ENCODE results near the gene INPP5A. TPM values are rescaled to one million over a fixed set of nuclear protein-coding genes. Genes with fewer than 3 reads are reported as not detected.

Gene INPP5A
- total RNA-seq, 1 experiment from 2014 or later, result 12.3 TPM

DNA sequence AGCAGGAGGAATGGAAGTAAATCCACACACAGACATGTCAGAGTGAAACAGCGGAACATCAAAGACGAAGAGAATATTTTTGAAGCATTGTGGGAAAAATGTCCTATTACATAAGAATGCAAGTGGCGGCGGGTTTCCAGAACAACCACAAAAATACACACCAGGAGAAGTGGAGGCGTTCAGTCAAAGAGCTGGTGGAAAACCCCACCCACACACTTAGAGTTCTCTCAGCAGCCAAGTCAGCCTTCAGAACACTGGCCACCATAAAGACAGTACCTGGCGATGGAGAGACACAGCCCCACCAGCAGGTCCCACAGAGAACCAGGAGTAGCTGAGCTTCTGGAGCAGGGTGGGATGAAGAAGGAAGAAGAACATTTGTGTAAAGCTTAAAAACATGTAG lies 224.7 kb downstream of the INPP5A start (continued):
- TF ChIP-seq, protein P1, sequence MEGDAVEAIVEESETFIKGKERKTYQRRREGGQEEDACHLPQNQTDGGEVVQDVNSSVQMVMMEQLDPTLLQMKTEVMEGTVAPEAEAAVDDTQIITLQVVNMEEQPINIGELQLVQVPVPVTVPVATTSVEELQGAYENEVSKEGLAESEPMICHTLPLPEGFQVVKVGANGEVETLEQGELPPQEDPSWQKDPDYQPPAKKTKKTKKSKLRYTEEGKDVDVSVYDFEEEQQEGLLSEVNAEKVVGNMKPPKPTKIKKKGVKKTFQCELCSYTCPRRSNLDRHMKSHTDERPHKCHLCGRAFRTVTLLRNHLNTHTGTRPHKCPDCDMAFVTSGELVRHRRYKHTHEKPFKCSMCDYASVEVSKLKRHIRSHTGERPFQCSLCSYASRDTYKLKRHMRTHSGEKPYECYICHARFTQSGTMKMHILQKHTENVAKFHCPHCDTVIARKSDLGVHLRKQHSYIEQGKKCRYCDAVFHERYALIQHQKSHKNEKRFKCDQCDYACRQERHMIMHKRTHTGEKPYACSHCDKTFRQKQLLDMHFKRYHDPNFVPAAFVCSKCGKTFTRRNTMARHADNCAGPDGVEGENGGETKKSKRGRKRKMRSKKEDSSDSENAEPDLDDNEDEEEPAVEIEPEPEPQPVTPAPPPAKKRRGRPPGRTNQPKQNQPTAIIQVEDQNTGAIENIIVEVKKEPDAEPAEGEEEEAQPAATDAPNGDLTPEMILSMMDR (IDR thresholded peaks at IDR 0.05 in 2 of 3, conservative IDR thresholded peaks at IDR 0.05 in 1 of 3; ENCODE audit: borderline replicate concordance in 1 of 3, insufficient read depth in 1 of 3, low read depth in 2 of 3, low read length in 2 of 3), result no peak
- no peak for TF ChIP-seq ZNF274 (IDR thresholded peaks at IDR 0.05; ENCODE audit: low read depth, low read length)
- TF ChIP-seq JUND (IDR thresholded peaks at IDR 0.05), result no peak
- TF ChIP-seq, protein P2, sequence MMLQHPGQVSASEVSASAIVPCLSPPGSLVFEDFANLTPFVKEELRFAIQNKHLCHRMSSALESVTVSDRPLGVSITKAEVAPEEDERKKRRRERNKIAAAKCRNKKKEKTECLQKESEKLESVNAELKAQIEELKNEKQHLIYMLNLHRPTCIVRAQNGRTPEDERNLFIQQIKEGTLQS (IDR thresholded peaks at IDR 0.05), result no peak
- no peak for TF ChIP-seq SP1 (IDR thresholded peaks at IDR 0.05; ENCODE audit: low read depth)
- TF ChIP-seq POLR2AphosphoS5 (IDR thresholded peaks at IDR 0.05; ENCODE audit: low read depth, low read length), result no peak
- TF ChIP-seq EGR1 (IDR thresholded peaks at IDR 0.05; ENCODE audit: low read depth), result no peak
- TF ChIP-seq CEBPB (IDR thresholded peaks at IDR 0.05; ENCODE audit: low read depth), result no peak
- TF ChIP-seq, protein P3, sequence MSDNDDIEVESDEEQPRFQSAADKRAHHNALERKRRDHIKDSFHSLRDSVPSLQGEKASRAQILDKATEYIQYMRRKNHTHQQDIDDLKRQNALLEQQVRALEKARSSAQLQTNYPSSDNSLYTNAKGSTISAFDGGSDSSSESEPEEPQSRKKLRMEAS (IDR thresholded peaks at IDR 0.05), result no peak
- TF ChIP-seq EZH2phosphoT487 (IDR thresholded peaks at IDR 0.05; ENCODE audit: borderline replicate concordance), result no peak
- no peak for TF ChIP-seq TCF7L2 (IDR thresholded peaks at IDR 0.05; ENCODE audit: borderline replicate concordance, extremely low read depth, insufficient read depth, insufficient read length)

DNA sequence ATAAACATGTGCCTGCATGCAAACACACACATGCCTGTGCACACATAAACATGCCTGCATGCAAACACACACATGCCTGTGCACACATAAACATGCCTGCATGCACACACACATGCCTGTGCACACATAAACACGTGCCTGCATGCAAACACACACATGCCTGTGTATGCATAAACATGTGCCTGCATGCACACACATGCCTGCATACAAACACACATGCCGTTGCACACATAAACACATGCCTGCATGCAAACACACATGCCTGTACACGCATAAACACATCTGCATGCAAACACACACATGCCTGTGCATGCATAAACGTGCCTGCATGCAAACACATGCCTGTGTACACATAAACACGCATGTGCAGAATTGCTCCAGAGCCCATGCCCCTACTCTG lies 226.0 kb downstream of the INPP5A start:
- H3K9me3 ChIP-seq (ENCODE audit: control insufficient read depth in 1 of 2, insufficient read depth in 1 of 2, low read depth in 1 of 2, low read length in 2 of 2), result no peaks in the 10 kb centered on the region
- ATAC-seq (no peak), DNase-seq (ENCODE audit: low read depth, low spot score) (no peak)
- H3K9me2 ChIP-seq (ENCODE audit: insufficient read depth), result no peaks in the 10 kb centered on the region
- CTCF ChIA-PET, result no interaction called here
- RAD21 ChIA-PET (ENCODE audit: low non-redundant PET in 1 of 2, low total read pairs in 2 of 2, uncharacterized antibody in 2 of 2, unreplicated experiment in 2 of 2), result no interaction called here
- intact Hi-C loops (cut with micrococcal nuclease), result no loop called here
- no peak overlapping the region for H3K27ac ChIP-seq (ENCODE audit: low read depth, low read length)
- H3K27me3 ChIP-seq (ENCODE audit: insufficient read depth, low read length), result no peaks in the 10 kb centered on the region
- no peak overlapping the region for H3K9ac ChIP-seq (ENCODE audit: low read length)
- H3K4me1 ChIP-seq (ENCODE audit: control insufficient read depth in 1 of 2, insufficient read depth in 2 of 2, low read length in 2 of 2), result no peaks in the 10 kb centered on the region
- BruUV-seq (replicated peaks), result no TSS peak
- no peaks in the 10 kb centered on the region for H3K36me3 ChIP-seq (ENCODE audit: control insufficient read depth in 1 of 2, insufficient read depth in 2 of 2, low read length in 2 of 2)
- POLR2A ChIA-PET, result no interaction called here
- H4K20me1 ChIP-seq (ENCODE audit: insufficient read depth), result no peaks in the 10 kb centered on the region
- H3K4me3 ChIP-seq (replicated peaks in 1 of 2; ENCODE audit: low read depth in 1 of 2, low read length in 2 of 2), result no peak overlapping the region
- no peak overlapping the region for H2AFZ ChIP-seq (ENCODE audit: low read depth, low read length, poor library complexity, severe bottlenecking)
- H3K4me2 ChIP-seq (ENCODE audit: low read length), result no peak overlapping the region
- no peaks in the 10 kb centered on the region for H3K79me2 ChIP-seq (ENCODE audit: insufficient read depth, low read length)
- TF ChIP-seq, protein P1 (IDR thresholded peaks at IDR 0.05 in 2 of 3, conservative IDR thresholded peaks at IDR 0.05 in 1 of 3; ENCODE audit: borderline replicate concordance in 1 of 3, insufficient read depth in 1 of 3, low read depth in 2 of 3, low read length in 2 of 3), result no peak
- no peak for TF ChIP-seq SP1 (IDR thresholded peaks at IDR 0.05; ENCODE audit: low read depth)
- TF ChIP-seq, protein P3 (IDR thresholded peaks at IDR 0.05), result no peak
- TF ChIP-seq ELF1 (IDR thresholded peaks at IDR 0.05; ENCODE audit: borderline replicate concordance, low read depth), result no peak
- TF ChIP-seq POLR2A (IDR thresholded peaks at IDR 0.05; ENCODE audit: borderline replicate concordance, extremely low read depth, insufficient read depth, insufficient read length), result no peak
- TF ChIP-seq CBX3 (IDR thresholded peaks at IDR 0.05; ENCODE audit: low read depth), result no peak
- no peak for TF ChIP-seq TCF7L2 (IDR thresholded peaks at IDR 0.05; ENCODE audit: borderline replicate concordance, extremely low read depth, insufficient read depth, insufficient read length)
- no peak for TF ChIP-seq EGR1 (IDR thresholded peaks at IDR 0.05; ENCODE audit: low read depth)
- TF ChIP-seq POLR2AphosphoS5 (IDR thresholded peaks at IDR 0.05; ENCODE audit: low read depth, low read length), result no peak
- TF ChIP-seq EZH2phosphoT487 (IDR thresholded peaks at IDR 0.05; ENCODE audit: borderline replicate concordance), result no peak
- no peak for TF ChIP-seq FOSL1 (IDR thresholded peaks at IDR 0.05; ENCODE audit: low read depth)
- TF ChIP-seq, protein P4, sequence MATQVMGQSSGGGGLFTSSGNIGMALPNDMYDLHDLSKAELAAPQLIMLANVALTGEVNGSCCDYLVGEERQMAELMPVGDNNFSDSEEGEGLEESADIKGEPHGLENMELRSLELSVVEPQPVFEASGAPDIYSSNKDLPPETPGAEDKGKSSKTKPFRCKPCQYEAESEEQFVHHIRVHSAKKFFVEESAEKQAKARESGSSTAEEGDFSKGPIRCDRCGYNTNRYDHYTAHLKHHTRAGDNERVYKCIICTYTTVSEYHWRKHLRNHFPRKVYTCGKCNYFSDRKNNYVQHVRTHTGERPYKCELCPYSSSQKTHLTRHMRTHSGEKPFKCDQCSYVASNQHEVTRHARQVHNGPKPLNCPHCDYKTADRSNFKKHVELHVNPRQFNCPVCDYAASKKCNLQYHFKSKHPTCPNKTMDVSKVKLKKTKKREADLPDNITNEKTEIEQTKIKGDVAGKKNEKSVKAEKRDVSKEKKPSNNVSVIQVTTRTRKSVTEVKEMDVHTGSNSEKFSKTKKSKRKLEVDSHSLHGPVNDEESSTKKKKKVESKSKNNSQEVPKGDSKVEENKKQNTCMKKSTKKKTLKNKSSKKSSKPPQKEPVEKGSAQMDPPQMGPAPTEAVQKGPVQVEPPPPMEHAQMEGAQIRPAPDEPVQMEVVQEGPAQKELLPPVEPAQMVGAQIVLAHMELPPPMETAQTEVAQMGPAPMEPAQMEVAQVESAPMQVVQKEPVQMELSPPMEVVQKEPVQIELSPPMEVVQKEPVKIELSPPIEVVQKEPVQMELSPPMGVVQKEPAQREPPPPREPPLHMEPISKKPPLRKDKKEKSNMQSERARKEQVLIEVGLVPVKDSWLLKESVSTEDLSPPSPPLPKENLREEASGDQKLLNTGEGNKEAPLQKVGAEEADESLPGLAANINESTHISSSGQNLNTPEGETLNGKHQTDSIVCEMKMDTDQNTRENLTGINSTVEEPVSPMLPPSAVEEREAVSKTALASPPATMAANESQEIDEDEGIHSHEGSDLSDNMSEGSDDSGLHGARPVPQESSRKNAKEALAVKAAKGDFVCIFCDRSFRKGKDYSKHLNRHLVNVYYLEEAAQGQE (IDR thresholded peaks at IDR 0.05; ENCODE audit: low read depth), result no peak
- TF ChIP-seq ZNF274 (IDR thresholded peaks at IDR 0.05; ENCODE audit: low read depth, low read length), result no peak
